K562 (cell line): ENCODE data around the gene ZGLP1. TPM values are rescaled to one million over a fixed set of nuclear protein-coding genes. Genes with fewer than 3 reads are reported as not detected.

Experiments used
- ATF1 ChIP-seq, 2 experiments: fragments of 450-650 bp in 1 of 2; IDR thresholded peaks; 2 replicates each; pipeline ENCODE4 v1.6.1; 2016; ENCODE audit warnings: missing compliant biosample characterization in 1 of 2, missing genetic modification characterization in 1 of 2
- GABPA ChIP-seq: fragments of 200-800 bp; sonication (Bioruptor generic); conservative IDR thresholded peaks from 2 replicates; pipeline ENCODE4 v1.6.1; 2016; ENCODE audit warnings: low read depth, missing genetic modification characterization, missing compliant biosample characterization
- MTA1 ChIP-seq: fragments of 450-650 bp; IDR thresholded peaks from 2 replicates; pipeline ENCODE4 v1.6.1; 2017; ENCODE audit warnings: borderline replicate concordance
- NFIC ChIP-seq: fragments of 450-650 bp; IDR thresholded peaks from 2 replicates; pipeline ENCODE4 v1.6.1; 2017; ENCODE audit warnings: mild to moderate bottlenecking, inconsistent platforms
- NR2C1 ChIP-seq, 2 experiments: fragments of 450-650 bp; IDR thresholded peaks; 2 replicates each; pipeline ENCODE4 v1.6.1; 2017; ENCODE audit warnings: mild to moderate bottlenecking in 2 of 2, antibody characterized with exemption in 1 of 2, inconsistent platforms in 1 of 2, missing compliant biosample characterization in 1 of 2, missing genetic modification characterization in 1 of 2
- NR2C2 ChIP-seq, 2 experiments: fragments of 200-800 bp in 1 of 2; sonication (Bioruptor generic) in 1 of 2; sonication (generic) in 1 of 2; formaldehyde crosslinking in 1 of 2; IDR thresholded peaks; 2 replicates each; pipeline versions ENCODE4 v1.6.1 to v1.8.0; 2016 to 2022; ENCODE audit warnings: mild to moderate bottlenecking in 1 of 2, missing compliant biosample characterization in 1 of 2, missing genetic modification characterization in 1 of 2, missing genetic modification reagents in 1 of 2
- NRF1 ChIP-seq, 2 experiments: fragments of 450-650 bp; IDR thresholded peaks in 1 of 2; conservative IDR thresholded peaks in 1 of 2; 2 replicates each; pipeline ENCODE4 v1.6.1; 2014; ENCODE audit warnings: mild to moderate bottlenecking in 2 of 2
- PTRF ChIP-seq: fragments of 450-650 bp; IDR thresholded peaks from 2 replicates; pipeline ENCODE4 v1.6.1; 2016; ENCODE audit warnings: mild to moderate bottlenecking, missing genetic modification characterization, missing compliant biosample characterization
- SRF ChIP-seq, 2 experiments: fragments of 250-450, 450-650 bp in 1 of 2; sonication (Bioruptor Pico) in 1 of 2; sonication (generic) in 1 of 2; formaldehyde crosslinking; IDR thresholded peaks; 2 replicates each; pipeline versions ENCODE4 v1.5.0 to v1.5.1; 2020 to 2022; ENCODE audit warnings: mild to moderate bottlenecking in 1 of 2, missing genetic modification reagents in 1 of 2
- TSC22D4 ChIP-seq: fragments of 450-650 bp; IDR thresholded peaks from 2 replicates; pipeline ENCODE4 v1.6.1; 2016; ENCODE audit warnings: missing genetic modification characterization, missing biosample characterization, control low read depth
- ZNF143 ChIP-seq: sonication (generic); formaldehyde crosslinking; IDR thresholded peaks from 2 replicates; pipeline ENCODE4 v1.9.0; 2022; ENCODE audit warnings: mild to moderate bottlenecking, missing genetic modification reagents
- ZNF224 ChIP-seq: sonication (generic); formaldehyde crosslinking; IDR thresholded peaks from 2 replicates; pipeline ENCODE4 v1.8.0; 2022; ENCODE audit warnings: mild to moderate bottlenecking, missing genetic modification reagents
- ZNF436 ChIP-seq: fragments of 250-450, 450-650 bp; sonication (Bioruptor Pico); formaldehyde crosslinking; IDR thresholded peaks from 2 replicates; pipeline ENCODE4 v1.7.0; 2020; ENCODE audit warnings: mild to moderate bottlenecking
- polyA plus RNA-seq, 8 experiments: library from polyadenylated mRNA; depleted of rRNA in 4 of 8; stranded (reverse) in 5 of 8; unstranded in 3 of 8; fragments of >200 nt; fragmentation: Nextera tagmentation in 2 of 8; fragmentation: Illumina TruSeq in 1 of 8; extraction: Ambion mirVana in 2 of 8; extraction: Trizol in 1 of 8; gene quantifications; 2 replicates each; pipeline versions ENCODE4 v1.2.1 to v1.2.3, GENCODE V29; 2011 to 2014; ENCODE audit warnings: inconsistent platforms in 1 of 8, missing spikeins in 1 of 8
- total RNA-seq, 7 experiments: library from RNA; depleted of rRNA in 6 of 7; stranded (reverse); fragments of >200 nt in 6 of 7; fragmentation: Illumina TruSeq in 2 of 7; extraction: Trizol in 2 of 7; gene quantifications; 2 replicates each; pipeline versions ENCODE4 v1.2.1 to v1.2.3, GENCODE V29; 2011 to 2021; ENCODE audit warnings: low replicate concordance in 1 of 7
- TF ChIP-seq, protein P1 (sequence below): sonication (generic); formaldehyde crosslinking; IDR thresholded peaks from 2 replicates; pipeline ENCODE4 v1.4.0; 2020; ENCODE audit warnings: mild to moderate bottlenecking, missing genetic modification reagents
- TF ChIP-seq, protein P2 (sequence below), 3 experiments: IDR thresholded peaks in 2 of 3; conservative IDR thresholded peaks in 1 of 3; 2 replicates each; pipeline ENCODE4 v1.5.1; 2011 to 2012; ENCODE audit warnings: low read length in 3 of 3, mild to moderate bottlenecking in 3 of 3, control low read depth in 2 of 3, improper control_type of control experiment in 1 of 3, inconsistent platforms in 1 of 3, low read depth in 1 of 3, mixed read lengths in 1 of 3, moderate library complexity in 1 of 3; ENCODE audit not compliant: insufficient read depth in 2 of 3
- TF ChIP-seq, protein P3 (sequence below): fragments of 250-450 bp; sonication (Bioruptor Pico); IDR thresholded peaks from 2 replicates; pipeline ENCODE4 v1.6.1; 2021; ENCODE audit warnings: mild to moderate bottlenecking
- TF ChIP-seq, protein P4 (sequence below), 2 experiments: fragments of 450-650 bp in 1 of 2; sonication (generic) in 1 of 2; formaldehyde crosslinking in 1 of 2; IDR thresholded peaks in 1 of 2; conservative IDR thresholded peaks in 1 of 2; 2 replicates each; pipeline versions ENCODE4 v1.6.1 to v1.8.1; 2016 to 2023; ENCODE audit warnings: mild to moderate bottlenecking in 2 of 2, moderate library complexity in 2 of 2, inconsistent platforms in 1 of 2, missing genetic modification reagents in 1 of 2
- TF ChIP-seq, protein P5 (sequence below): sonication (generic); formaldehyde crosslinking; IDR thresholded peaks from 2 replicates; pipeline ENCODE4 v1.9.0; 2022; ENCODE audit warnings: mild to moderate bottlenecking, missing genetic modification reagents

Gene ZGLP1
- total and polyA plus RNA-seq, 9 of the 15 experiments (the other 6 are each of a cell fraction or from before 2014, with no cell fraction given), result 0.24 to 4.5 (median 2.2) TPM

DNA sequence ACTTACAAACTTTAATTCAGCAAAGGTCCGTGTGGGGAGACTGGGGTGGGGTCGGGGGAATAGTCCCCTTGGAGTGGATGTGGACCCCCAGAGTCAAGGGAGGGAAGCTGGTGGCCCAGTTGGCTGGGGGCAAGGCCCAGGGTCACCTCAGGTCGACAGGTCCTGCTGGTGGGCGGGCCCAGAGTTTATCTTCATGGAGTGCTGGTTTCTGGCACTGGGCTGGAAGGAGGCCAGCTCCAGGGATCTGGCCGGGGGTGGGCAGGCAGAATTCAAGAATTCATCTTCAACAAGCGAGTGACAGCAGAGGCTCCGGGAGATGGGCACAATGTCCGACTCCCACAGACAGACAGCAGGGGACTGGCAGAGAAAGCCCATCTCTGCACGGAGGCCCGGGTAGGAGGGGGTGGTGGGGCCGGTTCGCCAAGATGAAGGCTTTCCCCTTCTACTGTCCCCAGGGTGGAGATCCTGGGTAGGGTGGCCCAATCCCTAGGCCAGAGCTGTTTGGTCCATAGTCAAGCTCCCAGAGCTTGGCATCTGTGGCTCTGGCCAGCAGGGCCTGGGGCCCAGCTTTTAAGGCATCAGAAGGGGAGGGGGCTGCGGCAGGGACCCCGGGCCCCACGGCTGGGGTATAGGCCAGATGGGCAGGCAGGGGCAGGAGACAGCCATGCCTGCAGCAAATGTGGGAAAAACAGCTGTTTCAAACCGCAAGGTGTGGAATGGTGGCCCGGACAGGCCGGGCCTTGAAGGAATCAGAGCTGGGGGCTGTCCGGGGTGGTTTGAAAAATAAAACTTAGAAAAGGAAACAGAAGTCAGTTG lies 6.8 kb upstream of the ZGLP1 start (continued):
- TF ChIP-seq NR2C2 (CRISPR knock-in tag; IDR thresholded peaks at IDR 0.05) (no peak), NR2C2 (tag; IDR thresholded peaks at IDR 0.05) (0 out of 2 replicates have a peak, but pooled peaks have one; percentile 12), SRF (CRISPR knock-in tag; IDR thresholded peaks at IDR 0.05) (no peak), PTRF (no peak), ZNF224 (CRISPR knock-in tag) (no peak), ATF1 (CRISPR knock-in tag; IDR thresholded peaks at IDR 0.05) (no peak), ATF1 (tag; IDR thresholded peaks at IDR 0.05) (no peak), TSC22D4 (tag) (no peak), MTA1 (no peak), NR2C1 (IDR thresholded peaks at IDR 0.05) (0 out of 2 replicates have a peak, but pooled peaks have one; percentile 5), NR2C1 (tag; IDR thresholded peaks at IDR 0.05) (no peak), GABPA (tag) (no peak), NRF1 (conservative IDR thresholded peaks at IDR 0.05 in 1 of 2, IDR thresholded peaks at IDR 0.05 in 1 of 2) (no peak), ZNF436 (CRISPR knock-in tag) (no peak), NFIC (peak; percentile 92), ZNF143 (CRISPR knock-in tag) (no peak)
- TF ChIP-seq, protein P1, sequence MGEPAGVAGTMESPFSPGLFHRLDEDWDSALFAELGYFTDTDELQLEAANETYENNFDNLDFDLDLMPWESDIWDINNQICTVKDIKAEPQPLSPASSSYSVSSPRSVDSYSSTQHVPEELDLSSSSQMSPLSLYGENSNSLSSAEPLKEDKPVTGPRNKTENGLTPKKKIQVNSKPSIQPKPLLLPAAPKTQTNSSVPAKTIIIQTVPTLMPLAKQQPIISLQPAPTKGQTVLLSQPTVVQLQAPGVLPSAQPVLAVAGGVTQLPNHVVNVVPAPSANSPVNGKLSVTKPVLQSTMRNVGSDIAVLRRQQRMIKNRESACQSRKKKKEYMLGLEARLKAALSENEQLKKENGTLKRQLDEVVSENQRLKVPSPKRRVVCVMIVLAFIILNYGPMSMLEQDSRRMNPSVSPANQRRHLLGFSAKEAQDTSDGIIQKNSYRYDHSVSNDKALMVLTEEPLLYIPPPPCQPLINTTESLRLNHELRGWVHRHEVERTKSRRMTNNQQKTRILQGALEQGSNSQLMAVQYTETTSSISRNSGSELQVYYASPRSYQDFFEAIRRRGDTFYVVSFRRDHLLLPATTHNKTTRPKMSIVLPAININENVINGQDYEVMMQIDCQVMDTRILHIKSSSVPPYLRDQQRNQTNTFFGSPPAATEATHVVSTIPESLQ (CRISPR knock-in tag), result no peak
- TF ChIP-seq, protein P2, sequence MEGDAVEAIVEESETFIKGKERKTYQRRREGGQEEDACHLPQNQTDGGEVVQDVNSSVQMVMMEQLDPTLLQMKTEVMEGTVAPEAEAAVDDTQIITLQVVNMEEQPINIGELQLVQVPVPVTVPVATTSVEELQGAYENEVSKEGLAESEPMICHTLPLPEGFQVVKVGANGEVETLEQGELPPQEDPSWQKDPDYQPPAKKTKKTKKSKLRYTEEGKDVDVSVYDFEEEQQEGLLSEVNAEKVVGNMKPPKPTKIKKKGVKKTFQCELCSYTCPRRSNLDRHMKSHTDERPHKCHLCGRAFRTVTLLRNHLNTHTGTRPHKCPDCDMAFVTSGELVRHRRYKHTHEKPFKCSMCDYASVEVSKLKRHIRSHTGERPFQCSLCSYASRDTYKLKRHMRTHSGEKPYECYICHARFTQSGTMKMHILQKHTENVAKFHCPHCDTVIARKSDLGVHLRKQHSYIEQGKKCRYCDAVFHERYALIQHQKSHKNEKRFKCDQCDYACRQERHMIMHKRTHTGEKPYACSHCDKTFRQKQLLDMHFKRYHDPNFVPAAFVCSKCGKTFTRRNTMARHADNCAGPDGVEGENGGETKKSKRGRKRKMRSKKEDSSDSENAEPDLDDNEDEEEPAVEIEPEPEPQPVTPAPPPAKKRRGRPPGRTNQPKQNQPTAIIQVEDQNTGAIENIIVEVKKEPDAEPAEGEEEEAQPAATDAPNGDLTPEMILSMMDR (IDR thresholded peaks at IDR 0.05 in 2 of 3, conservative IDR thresholded peaks at IDR 0.05 in 1 of 3; ENCODE audit: insufficient read depth in 2 of 3, low read depth in 1 of 3, low read length in 3 of 3), result no peak
- TF ChIP-seq, protein P3, sequence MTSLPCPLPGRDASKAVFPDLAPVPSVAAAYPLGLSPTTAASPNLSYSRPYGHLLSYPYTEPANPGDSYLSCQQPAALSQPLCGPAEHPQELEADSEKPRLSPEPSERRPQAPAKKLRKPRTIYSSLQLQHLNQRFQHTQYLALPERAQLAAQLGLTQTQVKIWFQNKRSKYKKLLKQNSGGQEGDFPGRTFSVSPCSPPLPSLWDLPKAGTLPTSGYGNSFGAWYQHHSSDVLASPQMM (CRISPR knock-in tag), result no peak
- TF ChIP-seq, protein P4, sequence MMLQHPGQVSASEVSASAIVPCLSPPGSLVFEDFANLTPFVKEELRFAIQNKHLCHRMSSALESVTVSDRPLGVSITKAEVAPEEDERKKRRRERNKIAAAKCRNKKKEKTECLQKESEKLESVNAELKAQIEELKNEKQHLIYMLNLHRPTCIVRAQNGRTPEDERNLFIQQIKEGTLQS (IDR thresholded peaks at IDR 0.05), result no peak
- TF ChIP-seq, protein P4 (CRISPR knock-in tag; conservative IDR thresholded peaks at IDR 0.05), result no peak
- TF ChIP-seq, protein P5, sequence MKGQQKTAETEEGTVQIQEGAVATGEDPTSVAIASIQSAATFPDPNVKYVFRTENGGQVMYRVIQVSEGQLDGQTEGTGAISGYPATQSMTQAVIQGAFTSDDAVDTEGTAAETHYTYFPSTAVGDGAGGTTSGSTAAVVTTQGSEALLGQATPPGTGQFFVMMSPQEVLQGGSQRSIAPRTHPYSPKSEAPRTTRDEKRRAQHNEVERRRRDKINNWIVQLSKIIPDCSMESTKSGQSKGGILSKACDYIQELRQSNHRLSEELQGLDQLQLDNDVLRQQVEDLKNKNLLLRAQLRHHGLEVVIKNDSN (CRISPR knock-in tag), result no peak
